K562 treated with DMSO at 1 percent for 4 hours (cell line): ENCODE measurements around the gene KCNJ1. TPM values are rescaled to one million over a fixed set of nuclear protein-coding genes. Genes with fewer than 3 reads are reported as not detected.

Source experiments
- total RNA-seq: library from RNA; unstranded; fragments of 300-600 nt; gene quantifications from 2 replicates; pipeline ENCODE4 v1.2.3, GENCODE V29; 2022; ENCODE audit not compliant: insufficient read depth

KCNJ1 gene
- not detected in 2 replicates for total RNA-seq

DNA sequence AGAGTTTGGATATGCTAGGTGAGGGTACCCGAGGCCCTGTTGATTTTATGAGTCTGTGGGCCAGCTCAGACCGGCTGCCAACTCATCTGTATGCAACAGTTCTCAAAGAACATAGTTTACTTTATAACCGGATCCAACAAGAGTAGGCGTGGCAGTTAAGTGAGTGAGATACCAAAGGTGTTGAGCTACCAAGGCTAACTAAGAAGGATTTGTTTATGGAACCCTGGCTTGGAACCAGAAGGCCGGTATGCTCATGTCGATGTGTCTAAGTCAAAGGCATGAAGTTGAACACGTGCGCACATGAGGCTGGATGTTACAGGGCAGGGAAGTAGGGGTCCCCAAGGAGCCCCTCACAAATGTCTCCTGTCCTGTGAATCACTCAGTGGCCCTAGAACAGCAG is at the start of gene KCNJ1:
Gene KCNJ1 (minus strand): TSS at position 20 of the 400 bp plus-strand sequence. CDS start 27,053 bp downstream, outside the sequence.

GRCh38 chr11:128890543-128891368 is 23.7 kb upstream of the KCNJ1 start, which contains the start of gene KCNJ5:
Gene KCNJ5, plus strand, starts transcription at chr11:128891356. Its CDS starts 19,918 bp downstream, at chr11:128911274.

Other genes starting within 250 kb of the KCNJ1 start
- gene FLI1, start 173.2 kb downstream of the KCNJ1 start, total RNA-seq, result not detected in 2 replicates
- gene KCNJ5, start 24.1 kb upstream of the KCNJ1 start, total RNA-seq, result not detected in 2 replicates
- not detected in 2 replicates for gene TP53AIP1, start 75.6 kb upstream of the KCNJ1 start, total RNA-seq